Stimulated activated naive CD8-positive, alpha-beta T cell treated with anti-CD3 and anti-CD28 coated beads, Interleukin-15, amount 100 ng/mL, for 72 hours (primary cell): ENCODE data around the gene TPPP3.

Source experiments
- ATAC-seq: fragments of 150-1000 bp; cut with Tn5 transposase; 2 replicates; pipeline ENCODE4 v1.10.0; 2021; ENCODE audit warnings: mild to moderate bottlenecking, moderate library complexity
- DNase-seq, 2 donors: peaks; one replicate each; pipeline ENCODE4 v3.0.0; 2021 to 2022
- H3K27ac Mint-ChIP-seq, 2 donors: one replicate each; pipeline ENCODE4 v1.8.0; 2022; ENCODE audit warnings: mild to moderate bottlenecking in 2 of 2, mixed read lengths in 2 of 2, moderate library complexity in 2 of 2
- H3K27me3 Mint-ChIP-seq: one replicate; pipeline ENCODE4 v1.8.0; 2022; ENCODE audit warnings: mixed read lengths
- H3K4me1 Mint-ChIP-seq: one replicate; pipeline ENCODE4 v1.8.0; 2022; ENCODE audit warnings: mild to moderate bottlenecking, mixed read lengths
- H3K4me3 Mint-ChIP-seq, 2 donors: one replicate each; pipeline ENCODE4 v1.8.0; 2022; ENCODE audit warnings: mild to moderate bottlenecking in 2 of 2, mixed read lengths in 2 of 2, moderate library complexity in 1 of 2
- H3K9me3 Mint-ChIP-seq, 2 donors: one replicate each; pipeline ENCODE4 v1.8.0; 2022; ENCODE audit warnings: mixed read lengths in 2 of 2

TPPP3 gene

DNA sequence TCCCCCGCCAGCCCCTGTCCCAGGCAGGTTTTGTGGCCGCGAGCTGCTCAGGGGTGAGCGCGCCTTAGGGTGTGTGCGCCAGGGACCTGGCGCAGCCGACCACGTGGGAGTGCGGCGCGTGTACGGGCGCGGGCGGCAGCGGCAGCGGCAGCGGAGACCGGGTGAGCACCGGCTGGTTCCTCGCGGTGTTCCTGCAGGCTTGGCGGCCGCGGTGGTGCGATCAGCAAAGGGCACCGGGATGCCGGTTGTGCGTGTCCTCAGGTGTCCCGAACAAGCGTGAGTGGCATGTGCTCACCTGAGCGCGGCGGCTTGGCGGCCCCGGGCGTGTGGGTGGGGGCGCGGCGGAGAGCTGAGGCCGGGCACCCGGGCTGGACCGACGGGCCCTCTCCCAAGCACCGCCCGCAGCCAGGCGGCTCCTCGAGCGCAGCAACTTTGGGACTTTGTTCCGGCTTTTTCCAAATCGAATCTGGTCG, 37.2 kb upstream of the TPPP3 start:
- peaks cover 69% of the 10 kb centered on the region for H3K27me3 Mint-ChIP-seq
- peaks cover 33% of the 10 kb centered on the region for H3K4me1 Mint-ChIP-seq
- DNase-seq (peak in 1 of 2 donors; percentile 36), ATAC-seq (peak; percentile 46)
- no peaks in the 10 kb centered on the region for H3K9me3 Mint-ChIP-seq
- peak overlapping the region; percentile 55 to 88 for H3K27ac Mint-ChIP-seq
- H3K4me3 Mint-ChIP-seq: peak overlapping the region; percentile 82 to 88

DNA sequence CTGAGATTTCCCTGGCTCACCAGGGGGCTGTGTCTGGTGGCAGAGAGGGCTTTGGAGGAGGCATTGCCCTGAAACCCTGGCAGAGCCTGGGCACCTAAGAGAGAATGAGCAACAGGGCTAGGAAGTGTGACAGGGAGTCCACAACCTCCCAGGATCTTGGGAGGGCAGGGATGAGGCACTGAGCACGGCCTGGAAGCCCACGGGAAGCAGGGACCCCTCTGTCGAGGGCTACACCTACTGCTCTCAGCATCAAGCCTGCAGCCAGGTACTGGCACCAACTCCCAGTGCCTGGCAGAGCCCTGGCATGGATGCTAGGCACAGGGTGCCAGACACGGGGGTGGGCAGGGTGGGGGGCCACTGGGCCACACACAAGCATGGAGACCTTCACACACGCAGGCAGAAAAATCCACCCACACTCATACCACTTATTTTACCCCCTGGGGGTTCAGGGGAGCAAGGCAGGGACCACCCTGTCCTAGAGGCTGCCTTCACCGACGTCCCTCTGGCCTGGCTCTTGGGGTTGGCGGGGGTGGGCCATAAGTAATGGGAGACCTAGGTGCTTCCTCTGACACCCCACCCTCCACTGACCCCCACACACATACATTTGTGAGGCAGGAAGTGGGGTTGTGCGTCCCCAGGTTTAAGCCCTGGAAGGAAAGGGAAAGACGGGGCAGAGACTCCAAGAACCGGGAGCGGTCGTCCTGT, 36.7 kb upstream of the TPPP3 start:
- Mint-ChIP-seq H3K4me3 (peak overlapping the region; percentile 82 to 88), H3K27ac (peak overlapping the region; percentile 55 to 88), H3K27me3 (peaks cover 75% of the 10 kb centered on the region), H3K9me3 (no peaks in the 10 kb centered on the region), H3K4me1 (peaks cover 33% of the 10 kb centered on the region)
- DNase-seq (no peak), ATAC-seq (no peak)

DNA sequence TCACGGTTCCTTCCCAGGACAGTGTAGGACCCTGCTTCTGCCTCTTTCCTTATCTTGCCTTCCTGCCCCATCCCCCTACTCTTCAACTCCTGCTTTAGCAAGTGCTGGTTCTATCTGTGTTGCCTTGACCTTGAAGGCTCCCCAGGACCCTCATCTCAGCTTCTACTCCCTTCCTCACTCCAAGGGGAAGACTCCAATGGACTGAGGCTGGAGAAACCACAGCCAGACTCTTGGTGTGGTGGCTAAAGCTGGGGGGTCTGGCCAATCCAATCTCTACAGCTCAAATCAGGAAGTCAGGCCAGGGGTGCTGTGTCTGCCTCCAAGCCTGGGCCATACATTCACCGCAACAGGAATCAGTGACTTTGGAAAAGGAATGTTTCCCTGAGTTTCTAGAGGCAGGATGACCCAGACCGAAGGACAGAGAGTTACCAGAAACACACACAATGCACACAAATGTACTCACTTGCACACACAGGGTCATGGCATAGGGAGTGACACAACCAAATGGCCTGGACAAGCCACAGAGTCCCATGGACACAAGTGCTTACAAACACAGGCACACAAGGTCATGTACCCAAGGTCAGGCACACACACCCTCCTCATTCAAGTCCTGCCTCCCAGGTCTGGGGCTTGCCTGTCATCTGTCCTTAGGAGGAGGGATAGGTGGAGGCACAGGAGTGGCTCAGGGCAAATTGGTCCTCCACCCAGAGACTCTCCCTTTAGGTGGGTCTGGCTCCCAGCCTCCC, 35.9 kb upstream of the TPPP3 start:
- Mint-ChIP-seq H3K27me3 (peaks cover 77% of the 10 kb centered on the region), H3K4me3 (peak overlapping the region; percentile 49 to 70), H3K27ac (no peak overlapping the region), H3K4me1 (peaks cover 33% of the 10 kb centered on the region), H3K9me3 (no peaks in the 10 kb centered on the region)
- no peak for DNase-seq
- no peak for ATAC-seq

DNA sequence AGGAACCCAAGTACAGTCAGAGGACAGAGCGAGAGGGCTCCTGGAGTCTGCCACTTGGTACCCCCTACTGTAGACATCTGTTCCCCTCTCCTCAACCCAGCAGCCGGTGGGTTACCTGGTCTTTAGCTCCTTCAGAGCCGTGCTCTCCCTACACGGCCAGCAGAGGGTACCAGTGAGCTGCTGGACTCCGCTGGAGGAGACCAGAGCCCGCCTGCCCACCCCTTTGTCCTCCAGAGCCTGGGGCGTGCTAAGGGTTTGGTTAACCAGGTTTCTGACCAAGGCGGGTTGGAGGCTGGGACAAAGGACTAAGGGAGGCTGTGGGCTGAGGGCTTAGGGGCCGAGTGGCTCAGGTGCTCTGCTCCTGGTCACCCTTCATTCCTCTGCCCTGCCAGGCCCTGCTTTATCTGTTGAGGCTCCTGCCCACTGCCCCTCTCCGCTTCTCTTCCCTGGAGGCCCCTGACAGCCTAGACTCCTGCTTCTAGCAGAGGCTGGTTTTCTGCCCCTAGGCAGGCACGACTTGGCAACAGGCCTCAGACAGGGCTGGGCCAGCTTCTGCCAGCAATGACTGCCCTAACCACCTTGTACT, 34.9 kb upstream of the TPPP3 start:
- ATAC-seq (peak; percentile 79), DNase-seq (peak; percentile 62 to 71)
- H3K4me3 Mint-ChIP-seq: no peak overlapping the region
- H3K27ac Mint-ChIP-seq: no peak overlapping the region
- peaks cover 74% of the 10 kb centered on the region for H3K27me3 Mint-ChIP-seq
- no peaks in the 10 kb centered on the region for H3K9me3 Mint-ChIP-seq
- H3K4me1 Mint-ChIP-seq: peaks cover 33% of the 10 kb centered on the region

DNA sequence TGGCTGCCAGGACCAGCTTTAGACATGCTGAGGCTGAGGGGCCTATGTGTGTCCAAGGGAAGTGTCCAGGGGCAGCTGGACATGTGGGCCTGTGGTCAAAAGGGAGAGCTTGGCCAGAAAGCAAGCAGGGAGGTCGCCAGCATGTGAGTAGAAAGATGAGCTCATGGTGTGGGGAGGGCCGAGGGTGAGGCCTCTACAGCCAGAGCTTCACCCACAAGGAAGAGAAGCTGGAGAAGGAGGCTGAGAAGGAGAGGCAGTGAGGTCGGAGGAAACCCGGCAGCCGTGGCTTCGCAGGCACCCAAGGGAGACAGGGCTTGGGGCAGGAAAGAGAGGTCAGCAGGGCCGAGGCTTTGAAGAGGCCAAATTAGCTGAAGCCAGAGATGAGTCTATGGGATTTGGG, 33.7 kb upstream of the TPPP3 start:
- Mint-ChIP-seq H3K4me3 (no peak overlapping the region), H3K27ac (no peak overlapping the region), H3K27me3 (peaks cover 69% of the 10 kb centered on the region), H3K9me3 (no peaks in the 10 kb centered on the region), H3K4me1 (peaks cover 25% of the 10 kb centered on the region)
- ATAC-seq (no peak), DNase-seq (no peak)

DNA sequence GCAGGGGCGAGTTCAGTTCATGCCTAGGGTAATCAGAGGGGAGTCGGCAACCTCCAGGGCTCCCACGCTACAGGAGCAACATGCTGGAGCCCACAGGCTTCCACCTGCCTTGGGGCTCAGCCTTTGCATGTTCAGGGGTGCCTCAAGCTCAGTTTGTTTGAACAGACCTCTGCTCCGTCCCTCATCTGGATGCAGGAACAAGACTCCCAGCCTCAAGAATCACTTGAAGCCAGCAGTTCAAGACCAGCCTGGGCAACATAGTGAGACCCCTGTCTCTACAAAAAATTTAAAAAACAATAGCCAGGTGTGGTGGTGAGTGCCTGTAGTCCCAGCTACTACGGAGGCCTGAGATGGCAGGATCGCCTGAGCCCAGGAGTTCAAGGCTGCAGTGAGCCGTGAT, 32.7 kb upstream of the TPPP3 start:
- ATAC-seq (no peak), DNase-seq (no peak)
- Mint-ChIP-seq H3K9me3 (no peaks in the 10 kb centered on the region), H3K4me1 (peaks cover 20% of the 10 kb centered on the region), H3K27ac (no peak overlapping the region), H3K27me3 (peaks cover 60% of the 10 kb centered on the region), H3K4me3 (no peak overlapping the region)

DNA sequence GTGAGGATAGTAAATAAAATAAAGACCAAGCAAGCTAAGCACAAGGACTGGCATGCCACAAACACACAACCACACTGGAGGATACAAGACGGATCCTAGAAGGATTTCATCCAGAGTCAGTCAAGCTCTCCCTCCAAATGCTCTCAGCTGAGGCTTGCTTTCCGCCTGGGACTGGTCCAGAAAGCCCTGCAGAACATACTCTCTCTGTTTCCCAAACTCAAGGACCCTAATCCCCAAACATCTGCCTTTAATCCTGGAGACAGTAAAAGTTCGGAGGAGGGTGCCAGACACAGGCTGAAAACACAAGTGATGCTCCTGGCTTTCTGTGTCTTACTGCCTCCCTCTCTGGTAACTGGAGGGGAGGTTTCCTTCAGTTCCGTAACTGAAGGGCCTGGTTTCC, 32.3 kb upstream of the TPPP3 start:
- no peak overlapping the region for H3K4me3 Mint-ChIP-seq
- no peak for DNase-seq
- peaks cover 60% of the 10 kb centered on the region for H3K27me3 Mint-ChIP-seq
- H3K27ac Mint-ChIP-seq: no peak overlapping the region
- peaks cover 19% of the 10 kb centered on the region for H3K4me1 Mint-ChIP-seq
- H3K9me3 Mint-ChIP-seq: no peaks in the 10 kb centered on the region
- ATAC-seq: no peak

DNA sequence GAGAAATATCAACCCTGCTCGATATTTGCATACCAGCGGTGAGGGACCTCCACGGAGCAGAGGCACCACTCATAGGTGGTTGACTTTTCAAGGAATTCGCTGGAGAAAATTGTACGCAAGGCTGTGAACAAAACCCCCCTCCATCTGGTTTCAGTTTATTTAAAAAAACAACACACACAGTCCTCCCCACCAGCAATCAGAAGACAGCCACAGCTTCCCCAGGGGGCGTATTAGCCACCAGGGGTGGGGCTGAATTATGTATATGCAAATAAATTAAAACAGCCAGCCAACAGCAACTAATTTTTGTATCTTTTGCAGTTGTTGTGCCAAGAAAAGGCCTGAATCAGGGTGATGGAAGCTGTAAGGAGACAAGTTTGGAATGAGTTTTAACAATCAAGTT, 31.8 kb upstream of the TPPP3 start:
- H3K27ac Mint-ChIP-seq: no peak overlapping the region
- no peak for ATAC-seq
- peaks cover 54% of the 10 kb centered on the region for H3K27me3 Mint-ChIP-seq
- H3K9me3 Mint-ChIP-seq: no peaks in the 10 kb centered on the region
- peaks cover 14% of the 10 kb centered on the region for H3K4me1 Mint-ChIP-seq
- DNase-seq: no peak
- H3K4me3 Mint-ChIP-seq: no peak overlapping the region

DNA sequence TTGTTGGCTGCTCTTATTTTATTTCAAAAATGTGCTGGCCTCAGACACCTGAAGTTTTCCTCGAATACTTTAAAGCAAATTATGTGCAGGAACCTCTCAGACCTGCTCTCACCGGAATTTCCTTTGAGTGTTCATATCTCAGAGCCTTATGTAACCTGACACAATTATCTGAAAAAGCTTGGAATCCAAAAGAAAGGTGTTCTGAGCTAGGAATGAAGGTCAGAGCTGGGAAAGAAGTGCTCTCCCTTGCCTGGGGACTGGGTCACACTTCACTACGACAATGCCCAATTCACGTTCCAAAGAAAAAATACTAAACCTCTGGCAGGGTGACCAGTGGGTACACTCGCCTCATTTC, 30.9 kb upstream of the TPPP3 start:
- ATAC-seq: no peak
- Mint-ChIP-seq H3K27me3 (peaks cover 53% of the 10 kb centered on the region), H3K9me3 (no peaks in the 10 kb centered on the region), H3K4me3 (no peak overlapping the region), H3K27ac (no peak overlapping the region), H3K4me1 (peaks cover 7% of the 10 kb centered on the region)
- no peak for DNase-seq

DNA sequence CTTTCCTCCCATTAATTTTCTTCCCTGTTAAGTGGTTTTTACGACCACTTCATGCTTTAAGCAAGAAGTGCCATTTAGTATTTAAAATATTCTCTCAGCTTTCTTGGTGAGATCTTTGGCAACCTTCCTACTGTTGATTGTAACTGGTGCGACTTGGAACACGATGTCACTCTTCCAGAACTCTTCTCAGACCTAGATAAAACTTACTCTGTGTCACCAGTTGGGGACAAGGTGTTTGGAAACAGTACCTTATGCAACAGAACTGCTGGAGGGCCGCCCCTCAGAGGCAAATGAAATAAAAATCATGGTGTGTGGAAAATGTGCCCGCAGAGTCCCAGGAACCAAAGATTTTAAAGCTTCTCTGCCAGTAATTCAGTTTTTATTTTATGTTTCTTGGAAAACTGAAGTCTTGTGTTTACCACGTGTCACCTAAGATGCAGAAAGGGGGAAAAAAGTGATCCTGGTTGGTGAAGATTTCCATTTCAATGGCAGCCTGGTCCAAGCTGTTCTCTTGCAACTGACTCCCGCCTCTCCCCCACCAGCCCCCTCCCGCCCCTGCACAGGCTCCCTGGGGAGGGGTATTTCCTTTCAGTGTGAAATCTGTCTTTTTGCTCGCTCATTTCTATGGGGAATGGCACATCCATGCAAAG, 30.4 kb upstream of the TPPP3 start:
- Mint-ChIP-seq H3K27ac (no peak overlapping the region), H3K9me3 (no peaks in the 10 kb centered on the region), H3K4me1 (peaks cover 5% of the 10 kb centered on the region), H3K27me3 (peaks cover 51% of the 10 kb centered on the region), H3K4me3 (no peak overlapping the region)
- no peak for ATAC-seq
- DNase-seq: no peak

DNA sequence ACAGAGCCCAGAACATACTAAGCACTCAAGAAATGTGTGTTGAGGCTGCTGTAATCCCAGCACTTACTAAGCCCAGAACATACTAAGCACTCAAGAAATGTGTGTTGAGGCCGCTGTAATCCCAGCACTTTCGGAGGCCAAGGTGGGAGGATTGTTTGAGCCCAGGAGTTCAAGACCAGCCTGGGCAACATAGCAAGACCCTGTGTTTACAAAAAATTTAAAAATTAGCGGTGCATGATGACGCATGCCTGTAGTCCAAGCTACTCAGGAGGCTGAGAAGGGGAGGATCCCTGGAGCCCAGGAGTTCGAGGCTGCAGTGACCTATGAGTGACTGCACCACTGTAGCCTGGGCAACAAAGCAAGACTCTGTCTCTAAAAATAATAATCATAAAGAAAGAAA, 29.7 kb upstream of the TPPP3 start:
- Mint-ChIP-seq H3K27me3 (peaks cover 49% of the 10 kb centered on the region), H3K9me3 (no peaks in the 10 kb centered on the region), H3K4me1 (no peaks in the 10 kb centered on the region), H3K27ac (no peak overlapping the region), H3K4me3 (no peak overlapping the region)
- DNase-seq: no peak
- ATAC-seq: no peak

DNA sequence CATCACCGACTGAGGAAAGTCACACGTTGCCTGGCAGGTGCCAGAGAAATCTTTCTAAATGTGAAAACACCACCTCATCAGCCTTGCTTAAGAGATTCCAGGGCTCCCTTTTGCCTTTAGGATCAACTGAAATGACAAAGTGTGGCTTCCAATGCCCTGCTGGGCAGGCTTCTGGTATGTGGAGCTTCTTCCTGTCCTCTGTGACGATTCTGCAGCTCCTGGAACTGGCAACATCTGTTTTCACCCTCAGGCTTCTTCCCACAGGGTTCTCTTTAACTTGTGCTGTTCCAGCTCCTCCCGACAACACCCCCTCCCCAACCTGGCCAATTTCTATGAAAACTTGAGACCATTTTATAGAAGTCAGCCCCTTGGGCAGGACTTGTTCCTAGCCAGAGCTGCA, 27.7 kb upstream of the TPPP3 start:
- Mint-ChIP-seq H3K9me3 (no peaks in the 10 kb centered on the region), H3K4me1 (peaks cover 6% of the 10 kb centered on the region), H3K4me3 (no peak overlapping the region), H3K27me3 (peaks cover 50% of the 10 kb centered on the region), H3K27ac (no peak overlapping the region)
- ATAC-seq (no peak), DNase-seq (no peak)

DNA sequence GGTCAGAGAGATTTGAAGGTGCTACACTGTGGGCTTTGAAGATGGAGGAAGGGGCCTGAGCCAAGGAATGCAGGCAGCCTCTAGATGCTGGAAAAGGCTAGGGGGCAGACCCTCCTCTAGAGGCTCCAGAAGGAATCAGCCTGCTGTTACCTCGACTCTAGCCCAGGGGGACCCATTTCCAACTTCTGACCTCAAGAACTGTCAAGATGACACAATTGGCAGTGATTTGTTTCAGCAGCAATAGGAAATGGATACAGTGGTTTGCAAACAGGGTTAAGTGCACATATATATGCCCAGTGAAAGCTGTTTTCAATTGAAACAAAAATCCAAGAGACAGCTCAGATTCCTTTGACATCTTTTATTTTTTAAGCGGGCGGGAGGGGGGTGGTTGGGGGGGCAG, 26.6 kb upstream of the TPPP3 start:
- peaks cover 12% of the 10 kb centered on the region for H3K4me1 Mint-ChIP-seq

DNA sequence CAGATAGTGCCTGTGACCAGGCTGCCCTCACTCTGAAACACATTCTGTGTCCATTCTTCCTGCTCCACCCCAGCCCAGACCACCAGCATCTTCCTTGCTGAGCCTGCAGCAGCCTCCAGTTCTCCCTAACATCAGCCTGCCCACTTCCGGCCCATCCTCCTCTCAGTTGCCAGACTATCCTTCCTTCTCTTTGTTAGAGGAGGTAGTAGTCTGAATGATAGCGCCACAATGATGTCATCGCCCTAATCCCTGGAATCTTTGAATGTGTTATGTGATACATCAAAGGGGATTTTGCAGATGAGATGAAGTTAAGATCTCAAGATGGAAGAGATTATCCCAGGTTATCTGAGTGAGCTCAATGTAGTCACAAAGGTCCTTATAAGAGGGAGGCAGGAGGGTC, 26.2 kb upstream of the TPPP3 start:
- no peak overlapping the region for H3K27ac Mint-ChIP-seq
- ATAC-seq (no peak), DNase-seq (no peak)
- H3K27me3 Mint-ChIP-seq: peaks cover 49% of the 10 kb centered on the region
- H3K9me3 Mint-ChIP-seq: no peaks in the 10 kb centered on the region
- H3K4me3 Mint-ChIP-seq: no peak overlapping the region
- peaks cover 12% of the 10 kb centered on the region for H3K4me1 Mint-ChIP-seq

More for the DNA sequence above, 26.6 kb upstream of the TPPP3 start:
- H3K9me3 Mint-ChIP-seq: no peaks in the 10 kb centered on the region
- H3K27me3 Mint-ChIP-seq: peaks cover 49% of the 10 kb centered on the region
- ATAC-seq (no peak), DNase-seq (no peak)
- no peak overlapping the region for H3K4me3 Mint-ChIP-seq
- no peak overlapping the region for H3K27ac Mint-ChIP-seq

DNA sequence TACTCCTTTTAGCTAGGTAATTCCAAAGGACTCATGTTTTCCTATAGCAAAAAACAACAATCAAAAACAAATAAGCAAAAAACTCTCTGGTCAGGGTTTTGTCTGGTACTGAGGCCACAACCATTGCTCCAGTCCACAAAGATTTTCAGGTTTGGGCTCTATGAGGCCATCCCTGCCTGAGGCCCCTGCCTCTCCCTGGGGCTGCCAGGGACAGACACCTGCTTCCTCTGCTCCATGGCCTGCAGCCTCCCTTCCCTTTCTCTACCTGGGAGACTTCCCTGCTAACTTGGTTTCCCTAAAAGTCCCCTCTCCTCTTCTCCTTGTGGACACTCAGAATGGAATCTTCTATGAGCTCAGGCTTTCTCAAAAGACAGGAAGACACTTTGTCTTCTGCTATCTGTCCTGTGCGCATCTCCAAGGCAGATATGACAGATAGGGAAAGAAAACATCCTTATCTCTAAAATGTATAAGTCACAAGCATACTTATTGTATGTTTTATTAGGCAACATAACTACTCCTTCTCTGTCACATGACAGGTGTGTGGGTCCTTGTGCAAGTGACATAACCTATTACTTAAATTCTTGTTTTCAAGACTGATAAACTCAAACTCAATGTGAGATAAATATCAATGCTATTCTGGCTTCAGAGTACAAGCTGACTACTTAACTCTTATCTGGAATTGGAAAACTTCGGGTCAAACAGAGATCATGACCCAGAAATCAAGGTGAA, 24.2 kb upstream of the TPPP3 start:
- no peak for DNase-seq

More for the DNA sequence above, 24.2 kb upstream of the TPPP3 start:
- Mint-ChIP-seq H3K27ac (peak overlapping the region in 1 of 2 donors; percentile 77), H3K9me3 (no peaks in the 10 kb centered on the region), H3K4me3 (peak overlapping the region; percentile 34 to 44), H3K27me3 (peaks cover 53% of the 10 kb centered on the region), H3K4me1 (peaks cover 12% of the 10 kb centered on the region)
- no peak for ATAC-seq
